Measurements from ENCODE around the gene CCT6A.
"Not testable (repeated sequence)": the region's sequence is repeated elsewhere in the genome, so short reads cannot be mapped to it uniquely, and the experiment has no call there.

Gene CCT6A

GRCh38 chr7:56048245-56048644, 3.3 kb upstream of the CCT6A start:
- POLR2A ChIA-PET, result interaction anchor here (1.0 kb wide), 1 partner anchor 14 kb away, joined by 4 read pairs; no protein-coding TSS in a partner anchor
- no peak overlapping the region for H3K4me3 ChIP-seq (ENCODE audit: low read depth, low read length)
- TF ChIP-seq ZNF341 (tag by site-specific recombination; IDR thresholded peaks at IDR 0.05; ENCODE audit: low read depth), result no peak
- TF ChIP-seq ZBTB48 (tag by site-specific recombination; IDR thresholded peaks at IDR 0.05), result 0 out of 2 replicates have a peak, but pooled peaks have one; percentile 19
- H3K9me3 ChIP-seq (ENCODE audit: control insufficient read depth, insufficient read depth, low read depth, low read length), result no peaks in the 10 kb centered on the region
- H3K27ac ChIP-seq (ENCODE audit: extremely low read depth, low read depth, low read length), result no peak overlapping the region
- H3K36me3 ChIP-seq (ENCODE audit: control insufficient read depth in 2 of 2, insufficient read depth in 1 of 2, low read length in 2 of 2), result peaks cover 7 to 13% of the 10 kb centered on the region in 2 experiments; a peak in 2 of 3 replicates
- peaks cover 12% of the 10 kb centered on the region for H3K4me1 ChIP-seq (ENCODE audit: control insufficient read depth, insufficient read depth, low read length)
- CTCF ChIA-PET, result interaction anchor here (0.7 kb wide), 2 partner anchors 48 to 1012 kb away, joined by 3 to 6 read pairs; no protein-coding TSS in a partner anchor

DNA sequence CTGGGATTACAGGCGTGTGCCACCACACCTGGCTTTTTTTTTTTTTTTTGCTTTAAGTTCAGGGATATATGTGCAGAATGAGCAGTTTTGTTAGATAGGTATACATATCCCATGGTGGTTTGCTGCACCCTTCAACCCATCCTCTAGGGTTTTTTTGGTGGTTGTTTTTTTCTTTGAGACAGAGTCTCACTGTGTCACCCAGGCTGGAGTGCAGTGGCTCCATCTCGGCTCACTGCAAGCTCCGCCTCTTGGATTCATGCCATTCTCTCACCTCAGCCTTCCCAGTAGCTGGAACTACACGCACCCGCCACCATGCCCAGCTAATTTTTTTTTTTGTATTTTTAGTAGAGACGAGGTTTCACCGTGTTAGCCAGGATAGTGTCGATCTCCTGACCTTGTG, 2.8 kb upstream of the CCT6A start:
- Histone ChIP-seq H3K36me3 (ENCODE audit: control insufficient read depth in 2 of 2, insufficient read depth in 1 of 2, low read length in 2 of 2) (peaks cover 12 to 18% of the 10 kb centered on the region in 2 experiments; a peak in 2 of 3 replicates), H3K4me1 (ENCODE audit: control insufficient read depth, insufficient read depth, low read length) (peaks cover 15% of the 10 kb centered on the region)
- POLR2A ChIA-PET, result interaction anchor here (1.0 kb wide), 1 partner anchor 15 kb away, joined by 4 read pairs; no protein-coding TSS in a partner anchor
- CTCF ChIA-PET; H3K9me3 ChIP-seq (ENCODE audit: control insufficient read depth, insufficient read depth, low read depth, low read length); H3K4me3 ChIP-seq (ENCODE audit: low read depth, low read length); H3K27ac ChIP-seq (ENCODE audit: extremely low read depth, low read depth, low read length): not testable (repeated sequence)
- TF ChIP-seq SP3 (tag by site-specific recombination; IDR thresholded peaks at IDR 0.05) (0 out of 2 replicates have a peak, but pooled peaks have one; percentile 14), OSR2 (tag by site-specific recombination; IDR thresholded peaks at IDR 0.05) (peak; percentile 80), ZNF335 (tag by site-specific recombination; conservative IDR thresholded peaks at IDR 0.05) (peak; percentile 46; the same call in 1 of the 2 replicates), ZNF362 (tag by site-specific recombination; IDR thresholded peaks at IDR 0.05) (peak; percentile 83; the same call in 1 of the 2 replicates), ZBTB6 (tag by site-specific recombination; IDR thresholded peaks at IDR 0.05) (peak; percentile 60; the same call in 1 of the 2 replicates)
- TF ChIP-seq, protein P1, sequence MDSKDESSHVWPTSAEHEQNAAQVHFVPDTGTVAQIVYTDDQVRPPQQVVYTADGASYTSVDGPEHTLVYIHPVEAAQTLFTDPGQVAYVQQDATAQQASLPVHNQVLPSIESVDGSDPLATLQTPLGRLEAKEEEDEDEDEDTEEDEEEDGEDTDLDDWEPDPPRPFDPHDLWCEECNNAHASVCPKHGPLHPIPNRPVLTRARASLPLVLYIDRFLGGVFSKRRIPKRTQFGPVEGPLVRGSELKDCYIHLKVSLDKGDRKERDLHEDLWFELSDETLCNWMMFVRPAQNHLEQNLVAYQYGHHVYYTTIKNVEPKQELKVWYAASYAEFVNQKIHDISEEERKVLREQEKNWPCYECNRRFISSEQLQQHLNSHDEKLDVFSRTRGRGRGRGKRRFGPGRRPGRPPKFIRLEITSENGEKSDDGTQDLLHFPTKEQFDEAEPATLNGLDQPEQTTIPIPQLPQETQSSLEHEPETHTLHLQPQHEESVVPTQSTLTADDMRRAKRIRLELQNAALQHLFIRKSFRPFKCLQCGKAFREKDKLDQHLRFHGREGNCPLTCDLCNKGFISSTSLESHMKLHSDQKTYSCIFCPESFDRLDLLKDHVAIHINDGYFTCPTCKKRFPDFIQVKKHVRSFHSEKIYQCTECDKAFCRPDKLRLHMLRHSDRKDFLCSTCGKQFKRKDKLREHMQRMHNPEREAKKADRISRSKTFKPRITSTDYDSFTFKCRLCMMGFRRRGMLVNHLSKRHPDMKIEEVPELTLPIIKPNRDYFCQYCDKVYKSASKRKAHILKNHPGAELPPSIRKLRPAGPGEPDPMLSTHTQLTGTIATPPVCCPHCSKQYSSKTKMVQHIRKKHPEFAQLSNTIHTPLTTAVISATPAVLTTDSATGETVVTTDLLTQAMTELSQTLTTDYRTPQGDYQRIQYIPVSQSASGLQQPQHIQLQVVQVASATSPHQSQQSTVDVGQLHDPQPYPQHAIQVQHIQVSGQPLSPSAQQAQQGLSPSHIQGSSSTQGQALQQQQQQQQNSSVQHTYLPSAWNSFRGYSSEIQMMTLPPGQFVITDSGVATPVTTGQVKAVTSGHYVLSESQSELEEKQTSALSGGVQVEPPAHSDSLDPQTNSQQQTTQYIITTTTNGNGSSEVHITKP (tag by site-specific recombination; IDR thresholded peaks at IDR 0.05), result peak; percentile 90

- peak overlapping the region; percentile 88 for H3K27ac ChIP-seq (ENCODE audit: extremely low read depth, low read depth, low read length)
- peaks cover 15% of the 10 kb centered on the region for H3K4me1 ChIP-seq (ENCODE audit: control insufficient read depth, insufficient read depth, low read length)
- peak overlapping the region; percentile 91 for H3K4me3 ChIP-seq (ENCODE audit: low read depth, low read length)
- no peaks in the 10 kb centered on the region for H3K9me3 ChIP-seq (ENCODE audit: control insufficient read depth, insufficient read depth, low read depth, low read length)
- H3K36me3 ChIP-seq (ENCODE audit: control insufficient read depth in 2 of 2, insufficient read depth in 1 of 2, low read length in 2 of 2), result peaks cover 25 to 36% of the 10 kb centered on the region in 2 experiments
- TF ChIP-seq ZSCAN4 (tag by site-specific recombination; IDR thresholded peaks at IDR 0.05) (no peak), MZF1 (tag by site-specific recombination; IDR thresholded peaks at IDR 0.05; ENCODE audit: borderline replicate concordance) (0 out of 2 replicates have a peak, but pooled peaks have one; percentile 40), ZSCAN16 (tag by site-specific recombination; IDR thresholded peaks at IDR 0.05) (0 out of 2 replicates have a peak, but pooled peaks have one; percentile 29), ZBTB48 (tag by site-specific recombination; IDR thresholded peaks at IDR 0.05) (no peak), ZNF121 (tag by site-specific recombination; IDR thresholded peaks at IDR 0.05) (0 out of 2 replicates have a peak, but pooled peaks have one; percentile 6)
- CTCF ChIA-PET, result interaction anchor here (0.7 to 1.6 kb wide), 5 partner anchors 23 to 410 kb away, joined by 3 to 6 read pairs (median 3); no protein-coding TSS in a partner anchor
- POLR2A ChIA-PET, result interaction anchor here (0.5 to 2.5 kb wide), 29 partner anchors 9 to 1292 kb away, joined by 3 to 78 read pairs (median 5); partner anchors contain the start of genes CHCHD2, NIPSNAP2, SEC61G and SUMF2
Observed at GRCh38 chr7:56051053-56051338, 569 bp upstream of the CCT6A start.
